ENCODE measurements around the gene TRAF3IP1.
"Not testable (repeated sequence)": the region's sequence is repeated elsewhere in the genome, so short reads cannot be mapped to it uniquely, and the experiment has no call there.

TRAF3IP1 gene, protein sequence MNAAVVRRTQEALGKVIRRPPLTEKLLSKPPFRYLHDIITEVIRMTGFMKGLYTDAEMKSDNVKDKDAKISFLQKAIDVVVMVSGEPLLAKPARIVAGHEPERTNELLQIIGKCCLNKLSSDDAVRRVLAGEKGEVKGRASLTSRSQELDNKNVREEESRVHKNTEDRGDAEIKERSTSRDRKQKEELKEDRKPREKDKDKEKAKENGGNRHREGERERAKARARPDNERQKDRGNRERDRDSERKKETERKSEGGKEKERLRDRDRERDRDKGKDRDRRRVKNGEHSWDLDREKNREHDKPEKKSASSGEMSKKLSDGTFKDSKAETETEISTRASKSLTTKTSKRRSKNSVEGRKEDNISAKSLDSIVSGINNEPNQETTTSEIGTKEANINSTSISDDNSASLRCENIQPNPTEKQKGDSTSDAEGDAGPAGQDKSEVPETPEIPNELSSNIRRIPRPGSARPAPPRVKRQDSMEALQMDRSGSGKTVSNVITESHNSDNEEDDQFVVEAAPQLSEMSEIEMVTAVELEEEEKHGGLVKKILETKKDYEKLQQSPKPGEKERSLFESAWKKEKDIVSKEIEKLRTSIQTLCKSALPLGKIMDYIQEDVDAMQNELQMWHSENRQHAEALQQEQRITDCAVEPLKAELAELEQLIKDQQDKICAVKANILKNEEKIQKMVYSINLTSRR

GRCh38 chr2:238320246-238320647 lies at the start of gene TRAF3IP1:
Gene TRAF3IP1, plus strand, starts transcription at chr2:238320518. Its CDS starts 145 bp downstream, at chr2:238320663.
- in situ Hi-C loops (cut with MboI; ENCODE audit: low sequenced_read_pairs), result no loop called here

DNA sequence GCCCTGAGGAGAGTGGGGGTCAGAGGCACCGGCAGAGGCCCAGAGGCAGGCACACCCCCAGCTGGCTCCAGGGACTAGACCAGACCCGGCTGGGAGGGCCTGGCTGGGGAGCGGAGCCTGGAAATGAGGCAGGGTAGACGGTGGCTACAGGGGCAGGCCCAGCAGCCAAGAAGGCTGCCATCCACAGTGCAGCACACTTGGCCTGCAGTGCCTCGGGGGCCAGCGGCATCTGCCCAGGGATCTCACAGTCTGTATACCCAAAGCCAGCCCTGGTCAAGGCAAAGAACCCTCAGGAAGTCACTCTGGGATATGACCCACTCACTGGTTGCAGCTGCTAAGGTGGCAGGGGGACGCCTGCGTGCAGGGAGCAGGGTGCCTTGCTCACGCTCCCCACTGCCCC lies 49.7 kb upstream of the TRAF3IP1 start:
- in situ Hi-C loops (cut with MboI; ENCODE audit: low sequenced_read_pairs), result no loop called here

DNA sequence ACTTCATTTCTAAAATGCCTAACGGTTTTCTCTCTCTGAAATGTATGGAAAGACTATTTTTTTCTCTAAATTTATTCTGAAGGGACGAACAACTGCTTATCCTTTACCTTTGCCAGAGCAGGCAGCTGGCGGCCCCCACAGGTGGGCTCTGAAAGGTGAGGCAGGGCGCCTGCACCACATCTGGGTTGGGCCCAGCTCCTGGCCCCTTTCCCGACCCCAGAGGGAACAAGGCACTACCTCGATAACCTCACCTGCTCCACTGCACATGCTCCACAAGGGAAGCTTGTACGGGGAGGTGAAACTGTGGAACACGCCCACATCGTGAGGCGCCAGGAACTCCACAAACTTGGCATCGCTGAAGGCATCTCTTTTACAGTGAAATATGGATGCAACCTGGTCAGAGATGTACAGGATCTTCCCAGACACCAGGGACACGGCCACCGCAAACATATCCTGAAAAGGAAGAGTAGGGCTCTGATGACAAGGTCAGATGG lies 49.2 kb upstream of the TRAF3IP1 start:
- in situ Hi-C loops (cut with MboI; ENCODE audit: low sequenced_read_pairs), result no loop called here

DNA sequence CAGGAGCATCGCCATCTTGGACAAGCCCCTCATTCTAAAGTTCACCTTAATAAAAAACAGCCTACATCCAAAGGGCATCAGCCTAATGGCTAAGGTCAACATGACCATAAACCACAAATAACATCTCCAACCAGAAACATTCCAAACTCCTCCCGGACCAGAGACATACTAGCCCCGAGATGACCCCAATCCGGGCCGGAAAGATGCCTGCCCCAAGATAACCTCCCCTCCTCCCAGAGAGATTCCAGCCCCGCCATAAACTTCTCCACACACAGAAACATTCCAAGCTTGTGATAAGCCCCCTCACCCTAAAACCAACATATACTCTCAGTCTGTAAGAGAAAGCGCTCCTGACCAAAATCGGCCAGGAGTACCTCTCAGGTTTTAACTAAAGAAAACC lies 48.6 kb upstream of the TRAF3IP1 start:
- in situ Hi-C loops (cut with MboI; ENCODE audit: low sequenced_read_pairs), result not testable (repeated sequence)

DNA sequence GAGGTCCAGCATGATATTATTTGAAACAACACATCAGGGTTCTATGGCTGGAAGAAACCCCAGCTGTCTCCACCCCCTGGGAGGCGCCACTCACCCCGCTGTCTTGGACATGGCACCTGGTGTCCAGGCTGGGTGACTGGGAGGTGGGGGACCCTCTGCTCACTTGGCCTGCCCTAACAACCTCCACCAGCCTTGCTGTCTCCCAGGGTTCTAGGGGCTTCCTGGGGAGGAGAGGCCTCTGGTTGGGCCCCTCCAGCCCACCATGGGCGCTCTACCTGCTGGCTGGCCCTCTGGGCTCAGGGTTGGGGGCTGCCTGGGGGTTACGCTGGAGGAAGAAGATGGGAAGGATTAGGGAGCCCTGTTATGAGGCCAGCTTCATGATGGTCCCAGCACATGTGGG lies 48.2 kb upstream of the TRAF3IP1 start:
- in situ Hi-C loops (cut with MboI; ENCODE audit: low sequenced_read_pairs), result no loop called here

DNA sequence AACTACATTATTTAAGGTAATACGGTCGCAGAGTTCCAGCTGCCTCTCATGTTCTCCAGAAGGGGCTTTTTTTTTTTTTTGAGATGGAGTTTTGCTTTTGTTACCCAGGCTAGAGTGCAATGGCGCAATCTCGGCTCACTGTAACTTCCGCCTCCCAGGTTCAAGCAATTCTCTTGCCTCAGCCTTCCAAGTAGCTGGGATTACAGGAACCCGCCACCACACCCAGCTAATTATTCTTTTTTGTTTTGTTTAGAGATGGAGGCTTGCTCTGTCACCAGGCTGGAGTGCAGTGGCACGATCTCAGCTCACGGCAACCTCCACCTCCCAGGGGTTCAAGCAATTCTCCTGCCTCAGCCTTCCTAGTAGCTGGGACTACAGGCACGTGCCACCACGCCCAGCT lies 46.9 kb upstream of the TRAF3IP1 start:
- in situ Hi-C loops (cut with MboI; ENCODE audit: low sequenced_read_pairs), result not testable (repeated sequence)

DNA sequence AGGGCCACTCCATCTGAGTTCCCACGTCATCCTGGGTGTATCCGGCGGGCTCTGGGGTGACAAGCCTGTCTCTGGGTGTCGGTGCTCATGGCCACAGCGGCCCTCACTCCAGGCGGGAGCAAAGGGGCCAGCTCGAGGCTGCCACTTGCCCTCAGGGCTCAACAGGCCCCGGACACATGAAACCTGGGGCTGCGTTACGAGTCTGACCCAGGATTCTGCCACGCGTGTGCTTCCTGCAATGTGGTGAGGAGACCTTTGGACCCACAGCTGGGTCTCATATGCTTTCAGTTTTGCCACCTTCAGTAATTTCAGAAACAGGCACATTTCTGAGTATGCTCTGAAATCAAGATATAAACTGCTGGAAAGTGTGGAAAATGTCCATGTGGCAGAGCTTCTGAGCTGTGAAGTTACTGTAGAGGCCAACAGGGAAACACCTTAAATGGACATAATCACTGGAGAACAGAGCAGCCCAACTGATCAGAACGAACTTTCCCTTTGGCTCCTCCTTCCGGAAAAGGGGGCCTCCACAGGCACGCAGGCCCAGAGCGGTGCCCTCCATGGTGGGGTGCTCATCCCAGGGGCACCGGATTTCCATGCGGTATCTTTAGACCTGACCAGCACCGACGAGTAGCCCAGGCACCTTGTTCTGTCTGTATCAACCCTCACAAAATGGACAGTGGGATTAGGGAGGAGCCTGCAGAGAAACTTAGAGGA lies 46.0 kb upstream of the TRAF3IP1 start:
- in situ Hi-C loops (cut with MboI; ENCODE audit: low sequenced_read_pairs), result no loop called here

GRCh38 chr2:238277695-238278094 lies 42.6 kb upstream of the TRAF3IP1 start:
- in situ Hi-C loops (cut with MboI; ENCODE audit: low sequenced_read_pairs), result no loop called here

DNA sequence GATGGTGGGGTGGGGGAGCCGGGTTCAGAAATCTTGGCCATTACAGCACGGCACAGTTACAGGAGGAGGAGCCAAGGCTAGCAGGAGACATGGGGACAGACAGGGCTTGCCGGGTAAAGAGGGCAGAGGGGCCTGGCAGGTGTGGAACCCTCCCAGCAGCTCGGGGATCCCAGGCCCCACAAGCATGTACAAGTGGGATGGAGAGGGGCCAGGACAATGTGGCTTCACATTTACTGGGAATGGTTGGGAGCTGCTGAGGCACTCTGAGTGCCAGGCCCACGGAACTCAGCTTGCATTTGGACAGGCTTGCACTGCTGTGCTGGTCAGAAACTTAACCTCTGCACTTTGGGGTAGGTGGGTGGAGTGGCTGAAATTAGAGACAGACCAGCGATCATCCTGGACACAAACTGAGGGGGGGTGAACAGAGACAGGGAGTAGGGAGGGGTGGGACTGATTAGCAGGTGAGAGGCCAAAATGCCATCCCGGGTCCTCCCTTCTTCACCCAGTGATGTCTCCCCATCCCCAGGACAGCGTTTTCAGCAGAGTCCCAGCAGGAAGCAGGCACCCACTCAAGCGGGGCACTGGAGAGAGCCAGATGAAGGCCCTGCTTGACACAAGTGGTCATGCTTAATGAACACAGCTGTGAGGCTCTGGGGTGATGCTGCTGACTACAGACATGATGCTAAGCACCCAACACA lies 41.5 kb upstream of the TRAF3IP1 start:
- in situ Hi-C loops (cut with MboI; ENCODE audit: low sequenced_read_pairs), result no loop called here

GRCh38 chr2:238279324-238279682 lies 41.0 kb upstream of the TRAF3IP1 start:
- in situ Hi-C loops (cut with MboI; ENCODE audit: low sequenced_read_pairs), result no loop called here

DNA sequence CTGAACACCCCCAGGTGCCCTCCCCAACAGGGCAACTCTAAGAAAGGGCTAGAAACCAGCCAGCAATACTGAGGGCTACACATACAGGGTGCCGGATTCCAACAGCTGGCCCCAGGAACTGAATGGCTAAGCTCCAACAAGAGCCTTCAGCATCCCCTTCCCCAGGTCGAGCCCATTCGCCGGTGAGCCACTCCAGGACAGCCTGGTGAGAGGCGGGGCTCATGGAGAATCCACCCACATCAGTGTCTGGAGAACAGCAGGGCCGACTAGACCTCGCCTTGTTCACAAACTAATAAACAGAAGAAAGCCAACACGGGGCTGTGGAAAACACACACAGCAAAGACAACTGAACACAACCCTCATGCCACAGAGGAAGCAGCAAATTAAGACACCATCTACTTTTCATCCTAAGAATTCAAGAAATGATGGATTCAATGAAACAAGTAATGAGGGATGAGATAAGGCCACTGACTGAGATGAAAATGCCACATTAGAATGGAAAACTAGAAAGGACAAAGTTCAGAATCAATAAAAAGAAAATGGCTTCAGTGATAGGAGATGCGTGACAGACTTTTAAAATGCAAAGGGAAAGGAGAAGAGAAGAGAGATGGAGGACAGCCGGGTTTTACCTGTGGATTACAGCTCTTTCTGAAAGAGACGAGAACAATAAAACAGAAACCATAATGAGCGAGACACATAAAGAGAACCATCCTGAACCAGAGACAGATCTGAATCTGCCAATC lies 40.1 kb upstream of the TRAF3IP1 start:
- in situ Hi-C loops (cut with MboI; ENCODE audit: low sequenced_read_pairs), result no loop called here

DNA sequence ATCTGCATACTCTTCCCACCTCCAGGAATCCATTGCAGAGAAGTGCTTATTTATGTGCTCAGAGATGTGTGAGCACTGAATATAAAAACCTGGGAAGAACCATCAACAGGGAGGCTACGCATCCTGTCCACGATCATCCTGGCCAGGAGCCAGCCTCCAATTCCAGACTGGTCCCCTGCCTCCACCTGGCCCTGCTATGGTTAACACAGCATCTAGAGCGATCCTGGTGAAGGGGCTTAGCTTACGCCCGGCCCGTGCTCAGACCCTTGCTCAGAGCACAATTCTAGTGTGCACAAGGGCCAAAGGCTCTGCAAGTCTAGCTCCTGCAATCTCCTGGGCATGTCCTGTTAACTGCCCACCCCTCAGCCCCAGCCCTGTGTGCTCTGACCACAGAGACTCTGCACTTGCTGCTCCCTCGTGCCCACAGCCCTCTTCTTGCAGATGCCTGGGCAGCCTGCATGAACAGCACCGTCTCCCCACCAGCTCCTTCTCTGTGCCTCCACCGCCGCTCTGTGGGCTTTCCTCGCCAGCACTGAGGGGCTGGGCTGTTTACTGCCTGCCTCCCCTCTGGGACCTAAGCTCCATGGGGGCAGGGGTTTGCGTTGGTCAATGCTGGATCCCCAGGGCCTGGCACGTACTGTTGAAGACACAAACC lies 38.4 kb upstream of the TRAF3IP1 start:
- in situ Hi-C loops (cut with MboI; ENCODE audit: low sequenced_read_pairs), result no loop called here

DNA sequence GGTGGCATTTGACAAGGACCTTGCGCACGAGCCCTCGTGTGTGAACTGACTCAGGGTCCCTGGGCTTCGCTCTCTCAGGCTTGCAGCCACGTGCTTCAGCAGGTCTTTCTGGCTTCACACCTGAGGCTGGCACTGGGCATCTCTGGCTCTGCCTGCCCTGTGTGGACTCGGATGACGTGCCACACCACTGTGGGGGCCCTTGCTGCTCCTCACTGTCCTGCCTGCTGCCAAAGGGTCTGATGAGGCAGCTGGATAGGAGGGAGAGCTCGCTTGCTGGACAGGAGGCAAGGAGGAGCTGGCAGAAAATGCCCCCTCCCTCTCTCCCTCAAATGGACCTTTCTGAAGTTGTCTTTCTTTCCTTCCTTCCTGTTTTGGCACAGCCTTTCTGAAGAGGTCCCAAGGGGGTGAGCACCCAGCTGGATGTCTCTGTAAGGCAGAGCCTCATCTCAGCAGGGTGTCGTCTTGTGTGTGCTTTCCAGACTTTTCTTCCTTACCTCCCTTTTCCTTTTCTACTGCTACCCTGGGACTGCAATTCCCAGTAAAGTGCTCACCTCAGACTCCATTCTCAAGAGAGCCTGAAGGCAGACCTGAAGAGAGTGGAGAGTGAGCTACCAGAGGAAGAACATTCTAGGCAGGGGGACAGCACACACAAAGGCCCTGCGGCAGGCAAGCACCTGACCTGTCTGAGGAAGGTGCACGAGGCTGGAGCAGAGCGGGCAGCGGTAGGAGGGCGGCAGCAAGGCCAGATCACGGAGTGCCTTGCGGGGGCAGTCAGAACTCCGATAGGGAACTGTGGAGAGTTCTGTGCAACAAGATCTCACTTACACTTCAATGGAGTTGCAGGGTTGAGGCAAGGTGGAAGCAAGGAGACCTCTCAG lies 37.2 kb upstream of the TRAF3IP1 start:
- in situ Hi-C loops (cut with MboI; ENCODE audit: low sequenced_read_pairs), result no loop called here

GRCh38 chr2:238284802-238285515 lies 35.4 kb upstream of the TRAF3IP1 start:
- in situ Hi-C loops (cut with MboI; ENCODE audit: low sequenced_read_pairs), result no loop called here

DNA sequence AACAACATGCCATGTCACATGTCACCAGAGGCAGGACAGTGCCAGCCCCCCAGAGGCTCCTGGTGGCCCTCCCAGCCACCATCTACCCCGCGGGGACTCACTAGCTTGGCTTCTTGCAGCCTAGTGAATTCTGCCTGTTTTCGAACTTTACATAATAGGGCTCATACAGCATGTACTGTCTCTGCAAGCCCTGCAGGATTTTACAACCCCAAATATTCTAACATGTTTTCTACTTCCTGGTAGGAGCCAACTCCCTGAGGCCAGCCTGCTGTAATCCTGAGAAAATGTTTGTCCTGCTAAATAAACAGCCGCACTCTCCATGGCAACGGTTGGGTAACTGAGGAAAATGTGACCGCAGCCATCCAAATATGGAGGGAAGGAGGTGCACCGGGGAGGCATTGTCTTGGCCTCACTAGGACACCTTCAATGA lies 34.6 kb upstream of the TRAF3IP1 start:
- in situ Hi-C loops (cut with MboI; ENCODE audit: low sequenced_read_pairs), result no loop called here

DNA sequence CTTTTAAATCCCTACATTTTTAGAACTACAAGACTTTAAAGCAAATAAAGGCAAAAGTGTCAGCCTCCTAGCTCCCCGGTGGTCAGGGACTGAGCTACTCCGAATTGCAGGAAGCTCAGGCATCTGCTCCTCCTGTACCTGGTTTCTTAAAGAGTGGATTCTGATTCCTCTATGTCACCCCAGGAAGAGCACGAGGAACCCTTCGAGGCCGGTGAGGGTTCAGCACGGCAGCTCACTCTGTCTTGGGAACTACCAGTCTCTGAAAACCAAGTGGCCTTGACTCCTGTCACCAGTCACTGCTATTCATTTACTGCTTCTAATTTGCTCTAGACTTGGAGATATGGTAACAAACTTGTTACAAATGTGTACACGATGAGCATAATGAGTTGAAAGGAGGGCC lies 34.2 kb upstream of the TRAF3IP1 start:
- in situ Hi-C loops (cut with MboI; ENCODE audit: low sequenced_read_pairs), result no loop called here

DNA sequence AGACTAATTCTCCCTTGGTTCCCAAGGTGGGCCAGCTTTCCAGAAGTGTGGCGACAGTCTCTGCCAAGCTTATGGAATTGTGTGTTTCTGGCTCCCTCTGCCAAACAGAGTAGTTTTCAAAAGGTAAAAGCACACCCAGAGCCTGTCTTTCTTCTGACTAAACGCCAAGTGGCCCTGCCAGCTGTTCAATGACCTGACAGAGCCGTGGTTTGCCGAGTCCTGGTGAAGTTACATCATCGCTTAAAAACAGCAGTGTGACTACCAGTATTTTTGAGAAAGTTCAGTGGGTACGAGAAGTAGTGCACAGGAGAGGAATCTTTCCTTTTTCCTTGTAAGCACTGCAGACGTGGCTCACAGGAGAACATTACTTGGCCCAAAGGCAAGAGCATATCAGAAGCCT lies 33.8 kb upstream of the TRAF3IP1 start:
- in situ Hi-C loops (cut with MboI; ENCODE audit: low sequenced_read_pairs), result no loop called here

Measured in HL-60/S4 (cell line).